Stimulated activated CD8-positive, alpha-beta memory T cell treated with anti-CD3 and anti-CD28 coated beads, Interleukin-15, amount 100 ng/mL, for 4 hours (primary cell): ENCODE data around the gene STARD8.
"Not testable (repeated sequence)": the region's sequence is repeated elsewhere in the genome, so short reads cannot be mapped to it uniquely, and the experiment has no call there.

ENCODE experiments used
- DNase-seq, 2 donors: peaks; one replicate each; pipeline ENCODE4 v3.0.0-alpha.2; 2020; ENCODE audit warnings: low read depth in 2 of 2

STARD8 gene

DNA sequence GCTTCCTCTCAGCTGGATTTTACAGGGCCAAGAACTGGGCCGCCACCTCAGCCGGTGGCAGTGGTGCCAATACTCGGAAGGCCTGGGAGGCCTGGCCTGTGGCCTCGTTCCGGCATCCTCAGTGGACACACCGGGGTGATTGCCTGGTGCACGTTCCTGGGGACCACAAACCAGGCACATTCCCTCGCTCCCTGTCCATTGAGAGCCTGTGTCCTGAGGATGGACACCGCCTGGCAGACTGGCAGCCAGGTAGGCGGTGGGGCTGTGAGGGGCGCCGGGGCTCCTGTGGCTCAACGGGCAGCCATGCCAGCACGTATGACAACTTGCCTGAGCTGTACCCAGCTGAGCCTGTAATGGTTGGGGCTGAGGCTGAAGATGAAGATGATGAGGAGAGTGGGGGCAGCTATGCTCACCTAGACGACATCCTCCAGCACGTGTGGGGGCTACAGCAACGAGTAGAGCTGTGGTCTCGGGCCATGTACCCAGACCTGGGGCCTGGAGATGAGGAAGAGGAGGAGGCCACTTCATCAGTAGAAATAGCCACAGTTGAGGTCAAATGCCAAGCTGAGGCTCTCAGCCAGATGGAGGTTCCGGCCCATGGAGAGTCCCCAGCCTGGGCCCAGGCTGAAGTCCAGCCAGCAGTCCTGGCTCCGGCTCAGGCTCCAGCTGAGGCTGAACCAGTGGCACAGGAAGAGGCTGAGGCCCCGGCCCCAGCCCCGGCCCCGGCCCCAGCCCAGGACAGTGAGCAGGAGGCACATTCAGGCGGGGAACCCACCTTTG is 70.4 kb downstream of the STARD8 start:
- DNase-seq: no peak

DNA sequence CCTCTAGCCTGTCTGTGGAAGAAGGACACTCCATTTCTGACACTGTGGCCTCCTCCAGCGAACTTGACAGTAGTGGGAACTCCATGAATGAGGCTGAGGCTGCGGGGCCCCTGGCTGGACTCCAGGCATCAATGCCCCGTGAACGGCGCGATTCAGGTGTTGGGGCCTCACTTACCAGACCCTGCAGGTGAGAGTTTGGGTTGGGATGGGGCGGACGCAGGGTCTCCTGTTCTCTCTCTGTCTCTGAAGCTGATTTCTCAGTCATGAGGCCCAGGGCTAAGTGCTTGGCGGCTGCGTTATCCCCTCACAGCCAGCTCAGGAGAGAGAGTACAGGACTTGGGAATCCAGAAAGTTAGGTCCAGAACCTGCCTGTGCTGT is 71.0 kb downstream of the STARD8 start:
- DNase-seq: no peak

DNA sequence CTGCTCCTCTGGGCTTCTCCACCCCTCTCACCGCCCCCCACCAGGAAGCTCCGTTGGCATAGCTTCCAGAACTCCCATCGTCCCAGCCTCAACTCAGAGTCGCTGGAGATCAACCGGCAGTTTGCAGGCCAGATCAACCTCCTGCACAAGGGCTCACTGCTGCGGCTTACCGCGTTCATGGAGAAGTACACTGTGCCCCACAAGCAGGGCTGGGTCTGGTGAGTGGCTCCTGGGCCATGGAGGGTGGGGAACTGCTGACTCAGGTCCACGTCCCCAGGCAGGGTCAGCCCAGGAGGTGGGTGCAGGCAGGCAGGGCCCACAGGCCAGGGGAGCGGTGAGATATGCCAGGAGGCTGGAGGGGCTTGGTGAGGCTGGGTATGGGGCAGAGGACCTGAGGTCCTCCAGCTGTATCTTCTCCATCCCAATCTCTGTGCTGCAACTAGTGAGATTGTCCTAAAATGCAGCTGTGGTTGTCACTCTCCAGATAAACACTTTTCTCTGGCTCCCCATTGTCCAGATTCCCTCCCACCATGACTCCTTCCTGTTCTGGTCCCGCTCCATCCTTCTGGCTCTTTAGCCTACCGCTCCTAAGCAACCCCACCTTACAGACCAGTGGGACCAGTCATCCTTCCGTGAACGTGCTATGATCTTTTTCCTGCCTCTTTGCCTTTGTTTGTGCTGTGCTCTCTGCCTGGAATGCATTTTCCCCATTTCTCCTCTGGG is 71.9 kb downstream of the STARD8 start:
- DNase-seq: no peak

DNA sequence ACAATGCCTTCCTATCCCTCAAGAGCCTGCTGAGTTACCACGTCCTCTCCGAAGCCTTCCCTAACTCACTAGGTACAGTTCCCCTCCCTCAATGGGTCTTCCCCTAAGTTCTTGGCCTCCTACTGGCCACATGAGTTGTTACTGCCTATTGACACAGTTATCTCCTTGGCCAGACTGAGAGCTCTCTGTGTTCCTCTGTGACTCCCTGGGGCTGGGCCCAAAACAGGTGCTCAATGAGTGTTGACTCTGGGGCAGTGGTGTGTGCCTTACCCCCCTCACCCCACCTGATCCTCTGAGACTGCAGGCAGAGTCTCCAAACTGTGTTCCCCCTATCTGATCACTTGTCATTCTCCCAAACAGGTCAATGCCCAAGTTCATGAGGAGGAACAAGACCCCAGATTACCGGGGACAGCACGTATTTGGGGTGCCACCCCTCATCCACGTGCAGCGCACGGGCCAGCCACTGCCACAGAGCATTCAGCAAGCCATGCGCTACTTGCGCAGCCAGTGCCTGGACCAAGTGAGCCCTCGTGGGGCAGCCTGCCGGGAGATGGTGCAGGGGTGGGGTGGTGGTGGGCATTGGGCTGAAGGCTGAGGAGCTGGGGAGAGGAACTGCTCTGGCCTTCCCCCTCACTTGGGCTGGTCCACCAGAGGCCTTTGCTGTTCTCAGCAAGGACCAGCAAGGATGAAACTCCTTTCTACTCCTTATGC is 72.6 kb downstream of the STARD8 start:
- no peak for DNase-seq

DNA sequence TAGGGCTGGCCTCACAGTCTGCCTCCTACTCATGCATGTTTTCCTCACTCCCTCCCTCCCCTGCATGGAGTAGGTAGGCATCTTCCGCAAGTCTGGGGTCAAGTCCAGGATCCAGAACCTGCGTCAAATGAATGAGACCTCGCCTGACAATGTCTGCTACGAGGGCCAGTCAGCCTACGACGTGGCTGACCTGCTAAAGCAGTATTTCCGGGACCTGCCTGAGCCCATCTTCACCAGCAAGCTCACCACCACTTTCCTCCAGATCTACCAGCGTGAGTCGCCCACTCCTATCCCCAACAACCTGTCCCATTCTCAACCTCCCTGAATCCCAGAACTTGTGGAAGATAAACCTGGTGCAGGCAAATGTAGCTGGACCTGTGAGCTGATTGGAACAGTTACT is 73.4 kb downstream of the STARD8 start:
- no peak for DNase-seq

DNA sequence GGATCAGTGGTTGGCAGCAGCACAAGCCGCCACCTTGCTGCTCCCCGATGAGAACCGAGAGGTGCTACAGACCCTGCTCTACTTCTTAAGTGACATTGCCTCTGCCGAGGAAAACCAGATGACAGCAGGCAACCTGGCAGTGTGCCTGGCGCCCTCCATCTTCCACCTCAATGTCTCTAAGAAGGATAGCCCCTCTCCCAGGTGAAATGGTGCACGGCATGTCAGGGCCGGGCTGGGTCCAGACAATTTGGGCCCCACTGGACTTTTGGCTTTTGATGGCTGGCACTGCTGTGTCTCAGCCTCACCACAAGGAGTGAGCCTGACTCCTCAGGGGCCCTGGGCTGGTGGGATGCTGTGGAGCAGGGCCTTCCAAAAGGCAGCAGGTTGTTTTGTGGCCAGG is 74.1 kb downstream of the STARD8 start:
- no peak for DNase-seq

DNA sequence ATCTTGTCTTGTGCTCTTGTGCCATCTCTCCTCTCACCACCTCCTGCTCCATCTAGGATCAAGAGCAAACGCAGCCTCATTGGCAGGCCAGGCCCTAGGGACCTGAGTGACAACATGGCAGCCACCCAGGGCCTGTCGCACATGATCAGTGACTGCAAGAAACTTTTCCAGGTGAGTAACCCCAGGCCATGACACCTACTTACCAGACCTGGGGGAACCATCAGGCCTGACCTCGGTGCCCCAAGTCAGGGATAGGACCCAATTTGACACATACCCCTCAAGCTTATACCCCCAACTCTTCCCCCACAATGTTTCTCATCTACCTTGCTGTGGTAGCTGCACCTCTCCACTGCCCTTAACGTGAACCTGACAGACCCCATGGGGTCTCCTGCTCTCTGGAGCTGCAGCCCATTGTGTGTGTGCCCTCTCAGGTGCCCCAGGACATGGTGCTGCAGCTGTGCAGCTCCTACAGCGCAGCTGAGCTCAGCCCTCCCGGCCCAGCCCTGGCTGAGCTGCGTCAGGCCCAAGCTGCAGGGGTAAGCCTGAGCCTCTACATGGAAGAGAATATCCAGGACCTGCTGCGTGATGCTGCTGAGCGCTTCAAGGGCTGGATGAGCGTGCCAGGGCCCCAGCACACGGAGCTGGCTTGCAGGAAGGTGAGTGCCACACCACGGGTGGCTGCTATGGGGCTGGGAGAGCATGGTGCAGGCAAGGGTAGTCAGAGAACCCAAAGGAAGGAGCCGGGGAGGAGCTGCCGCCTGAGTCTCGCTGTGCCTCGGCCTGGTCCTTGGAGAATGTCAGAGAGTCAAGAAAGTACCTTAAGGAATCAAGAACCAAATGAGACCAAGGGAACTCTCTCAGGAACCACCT is 74.8 kb downstream of the STARD8 start:
- DNase-seq: no peak

DNA sequence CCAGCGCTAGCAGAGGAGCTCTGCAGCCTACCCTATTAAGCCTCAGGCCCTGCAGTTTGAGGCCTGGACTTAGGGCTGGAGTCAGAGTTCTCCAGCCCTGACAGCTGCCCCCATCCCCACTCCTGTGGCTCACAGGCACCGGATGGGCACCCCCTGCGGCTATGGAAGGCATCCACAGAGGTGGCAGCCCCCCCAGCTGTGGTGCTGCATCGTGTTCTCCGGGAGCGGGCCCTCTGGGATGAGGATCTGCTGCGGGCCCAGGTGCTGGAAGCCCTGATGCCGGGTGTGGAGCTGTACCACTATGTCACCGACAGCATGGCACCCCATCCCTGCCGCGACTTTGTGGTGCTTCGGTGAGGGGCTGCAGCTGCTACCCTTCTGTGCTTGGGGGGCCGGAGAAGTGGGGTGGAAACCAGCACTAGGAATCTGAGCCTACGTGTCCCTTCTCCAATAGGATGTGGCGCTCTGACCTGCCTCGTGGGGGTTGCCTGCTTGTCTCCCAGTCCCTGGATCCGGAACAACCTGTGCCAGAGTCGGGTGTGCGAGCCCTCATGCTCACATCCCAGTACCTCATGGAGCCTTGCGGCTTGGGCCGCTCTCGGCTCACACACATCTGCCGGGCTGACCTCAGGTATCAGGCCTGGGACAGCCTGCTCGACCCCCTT is 76.2 kb downstream of the STARD8 start:
- DNase-seq: no peak

DNA sequence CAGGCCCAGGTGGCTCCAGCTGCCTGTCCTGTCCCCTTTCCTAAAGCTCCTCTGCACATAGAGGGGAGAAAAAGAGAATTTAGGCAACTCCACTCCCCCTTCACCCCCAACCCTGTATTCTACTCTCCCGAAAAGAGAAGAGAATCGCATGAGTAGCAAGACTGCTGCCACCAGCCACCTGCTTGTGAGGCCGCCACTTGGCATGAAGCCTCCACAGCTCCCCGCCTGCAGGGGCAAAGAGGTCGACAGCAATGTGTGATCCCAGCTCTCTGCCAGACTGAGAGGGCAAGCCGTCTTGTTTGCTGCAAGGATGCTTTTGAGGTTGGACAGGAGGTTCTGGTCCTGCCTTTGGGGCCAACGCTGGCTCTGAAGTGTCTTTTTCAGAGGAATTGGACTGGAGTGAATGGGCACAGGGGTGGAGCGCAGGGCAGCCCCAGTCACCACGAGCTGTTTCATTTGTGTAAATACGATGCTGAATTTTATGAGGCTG is 77.1 kb downstream of the STARD8 start:
- DNase-seq: no peak

DNA sequence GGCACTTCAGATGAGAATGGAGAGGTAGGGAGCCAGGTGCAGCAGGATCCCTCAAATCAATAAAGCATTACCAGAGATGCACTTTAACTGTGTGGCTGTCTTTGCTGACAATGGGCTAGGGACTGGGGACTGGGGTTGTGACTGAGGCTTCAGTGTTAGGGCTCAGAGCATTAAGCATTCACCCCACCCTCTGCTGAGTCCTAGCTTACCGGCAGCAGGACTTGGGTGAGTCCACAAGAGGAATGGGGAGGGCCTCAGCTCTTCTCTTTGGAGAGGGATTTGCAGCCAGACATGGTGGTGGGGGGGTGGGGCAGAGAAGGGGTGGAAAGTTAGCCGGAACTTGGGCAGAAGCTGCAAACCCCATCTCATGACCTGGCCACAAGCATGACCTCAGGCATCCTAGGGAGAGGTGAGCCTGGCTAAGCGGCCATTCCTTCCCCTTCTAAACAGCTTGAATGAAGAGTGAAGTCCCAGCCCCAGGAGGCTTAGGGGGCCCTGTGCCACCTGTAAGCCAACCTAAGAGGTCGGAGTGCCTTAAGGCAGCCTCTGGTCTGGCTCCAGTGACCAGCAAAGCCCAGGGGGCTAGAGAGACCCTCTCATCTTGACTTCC is 78.4 kb downstream of the STARD8 start:
- DNase-seq: no peak

DNA sequence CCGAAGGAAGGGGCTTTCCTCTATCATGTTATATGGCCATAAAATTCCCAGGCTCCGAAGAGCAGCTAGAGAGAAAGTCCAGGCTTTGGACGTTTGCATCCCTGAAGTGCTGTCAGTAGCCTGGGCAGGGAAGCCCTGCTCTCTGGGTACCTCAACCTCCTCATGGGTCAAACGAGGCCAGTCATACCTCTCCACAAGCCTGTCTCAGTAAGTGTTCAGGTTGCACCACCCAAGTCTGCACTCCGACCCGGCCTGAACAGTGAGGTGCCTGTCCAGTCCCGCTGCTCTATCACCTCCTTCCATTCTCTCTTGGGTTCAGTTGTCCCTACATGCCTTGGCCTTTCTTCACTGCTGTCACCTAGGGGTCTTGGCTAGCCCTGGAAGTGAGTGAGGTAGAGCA is 78.9 kb downstream of the STARD8 start:
- DNase-seq: no peak

DNA sequence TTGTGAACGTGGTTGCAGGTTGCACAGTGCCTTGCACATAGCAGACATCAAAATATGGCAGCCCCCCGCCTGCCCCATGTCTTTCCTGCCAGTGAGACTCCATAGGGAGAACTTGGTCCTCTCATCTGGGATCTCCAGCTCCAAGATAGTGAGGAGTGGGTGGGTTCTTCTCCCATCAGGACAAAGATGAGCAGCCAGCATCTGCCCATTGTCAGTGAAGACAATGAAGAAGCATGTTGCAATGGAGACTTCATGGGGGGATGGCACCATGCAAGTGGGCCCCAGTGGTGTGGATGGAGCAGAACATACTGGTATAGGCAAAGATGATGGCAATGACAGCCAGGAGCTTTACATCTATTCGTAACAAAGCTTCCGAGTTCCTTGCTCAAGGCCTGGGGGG is 80.2 kb downstream of the STARD8 start:
- no peak for DNase-seq

DNA sequence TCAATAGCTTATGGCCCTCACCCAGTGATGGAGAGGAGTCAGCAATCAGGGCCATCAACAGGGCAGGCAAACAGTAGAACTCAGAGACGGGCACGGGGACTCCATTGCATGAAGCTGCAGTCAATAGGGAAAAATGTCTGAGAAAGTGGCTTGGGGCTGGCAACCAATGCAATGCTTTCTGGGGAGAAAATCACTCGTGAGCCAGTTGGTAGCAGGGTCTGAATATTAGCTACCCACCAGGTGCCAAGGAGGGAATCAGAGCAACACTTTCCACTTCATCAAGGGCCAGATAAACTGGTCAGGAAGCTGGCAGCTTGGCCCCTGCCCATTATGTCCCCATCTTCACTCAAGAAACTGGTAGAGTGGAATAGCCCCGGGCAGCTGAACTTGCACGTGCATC is 80.7 kb downstream of the STARD8 start:
- no peak for DNase-seq

DNA sequence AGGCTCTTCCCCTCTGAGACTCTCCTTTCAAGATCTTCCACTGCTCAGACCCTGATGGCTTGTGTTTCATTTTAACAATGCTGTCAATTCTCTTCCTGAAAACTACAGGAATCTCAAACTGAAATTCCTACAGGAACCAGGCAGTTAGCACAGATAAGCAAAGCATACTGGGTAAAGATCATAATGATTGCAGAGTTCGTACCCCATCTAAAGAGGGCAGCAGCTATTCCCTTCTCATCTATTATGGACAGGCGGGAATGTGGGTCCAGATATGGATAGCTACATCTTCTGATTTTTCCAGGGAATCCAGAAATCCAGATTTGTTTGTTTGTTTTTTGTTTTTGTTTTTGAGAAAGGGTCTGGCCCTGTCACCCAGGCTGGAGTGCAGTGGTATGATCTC is 83.8 kb downstream of the STARD8 start:
- no peak for DNase-seq

DNA sequence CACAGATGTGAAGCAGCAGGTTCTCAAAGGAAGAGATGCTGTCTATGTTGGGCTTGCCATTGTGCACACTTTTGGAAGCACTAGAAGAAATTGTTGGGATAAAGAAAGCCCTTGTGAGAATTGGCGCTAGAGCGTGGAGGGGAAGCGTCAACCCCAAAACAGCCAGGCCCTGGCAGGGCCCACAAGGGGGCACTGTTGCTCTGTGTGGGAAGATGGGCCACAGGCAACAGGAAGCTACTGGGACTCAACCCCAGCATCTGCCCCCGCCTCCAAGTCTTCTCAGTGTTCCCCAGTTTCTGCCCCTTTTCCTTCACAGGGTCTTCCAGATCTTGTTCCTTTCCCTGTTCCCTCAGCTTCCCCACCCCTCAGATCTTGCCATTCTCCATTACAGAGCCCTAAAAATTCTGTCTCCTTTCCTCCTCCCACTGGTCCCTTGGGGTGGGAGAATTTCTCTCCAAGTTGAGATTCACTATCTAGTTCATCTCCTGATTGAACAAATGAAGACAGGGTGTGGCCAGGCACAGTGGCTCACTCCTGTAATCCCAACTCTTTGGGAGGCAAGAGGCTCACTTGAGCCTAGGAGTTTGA is 85.5 kb downstream of the STARD8 start:
- peak in 1 of 2 donors; percentile 13 for DNase-seq

DNA sequence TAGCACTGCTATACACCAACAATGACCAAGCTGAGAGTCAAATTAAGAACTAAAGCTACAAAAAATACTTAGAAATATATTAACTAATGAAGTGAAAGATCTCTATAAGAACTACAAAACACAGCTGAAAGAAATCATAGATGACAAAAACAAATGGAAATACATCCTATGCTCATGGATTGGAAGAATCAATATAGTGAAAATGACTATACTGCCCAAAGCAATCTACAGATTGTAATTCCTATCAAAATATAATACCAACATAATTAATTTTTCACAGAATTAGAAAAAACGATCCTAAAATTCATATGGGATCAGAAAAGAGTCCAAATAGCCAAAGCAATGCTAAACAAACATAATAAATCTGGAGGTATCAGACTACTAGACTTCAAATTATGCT is 87.8 kb downstream of the STARD8 start:
- DNase-seq: no peak

DNA sequence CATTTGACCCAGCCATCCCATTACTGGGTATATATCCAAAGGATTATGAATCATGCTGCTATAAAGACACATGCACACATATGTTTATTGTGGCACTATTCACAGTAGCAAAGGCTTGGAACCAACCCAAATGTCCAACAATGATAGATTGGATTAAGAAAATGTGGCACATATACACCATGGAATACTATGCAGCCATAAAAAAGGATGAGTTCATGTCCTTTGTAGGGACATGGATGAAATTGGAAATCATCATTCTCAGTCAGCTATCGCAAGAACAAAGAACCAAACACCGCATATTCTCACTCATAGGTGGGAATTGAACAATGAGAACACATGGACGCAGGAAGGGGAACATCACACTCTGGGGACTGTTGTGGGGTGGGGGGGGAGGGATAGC is 94.4 kb downstream of the STARD8 start:
- not testable (repeated sequence) for DNase-seq

DNA sequence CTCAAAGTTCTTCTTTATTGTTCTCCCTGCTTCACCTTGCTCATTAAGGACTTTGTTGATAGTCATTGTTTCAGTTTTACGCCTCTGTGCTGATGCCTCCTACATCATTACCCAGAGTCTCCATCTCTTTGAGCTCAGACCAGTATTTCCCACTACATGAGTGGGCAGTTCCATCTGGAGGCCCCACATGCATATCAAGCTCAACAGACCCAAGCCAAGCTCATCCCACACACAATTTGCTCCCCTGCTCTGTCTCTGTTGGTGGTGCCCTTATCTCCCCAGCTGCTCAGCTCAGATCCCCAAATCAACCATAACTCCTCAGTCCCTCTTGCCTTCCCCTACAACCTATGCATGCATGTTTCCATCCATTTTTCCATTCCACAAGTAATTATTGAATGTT is 96.3 kb downstream of the STARD8 start:
- no peak for DNase-seq

DNA sequence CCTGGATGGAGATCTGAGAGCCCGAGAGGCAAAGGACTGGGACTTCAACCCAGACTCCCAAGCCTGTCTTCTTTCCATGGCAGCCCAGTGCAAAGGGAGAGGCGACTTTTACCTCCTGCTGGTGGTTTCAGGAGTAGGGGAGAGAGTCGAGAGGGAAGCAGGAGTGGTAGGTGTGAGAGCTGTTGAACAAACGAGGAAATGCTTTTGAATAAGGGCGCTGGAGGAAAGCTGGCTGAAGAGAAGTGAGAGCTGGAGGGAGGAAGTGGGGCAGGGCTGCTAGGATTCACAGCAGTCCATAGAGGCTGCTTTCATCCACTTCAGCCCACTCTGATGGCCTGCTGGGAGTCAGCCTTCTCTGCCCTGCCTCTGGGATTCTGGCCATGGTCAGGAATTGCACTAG is 99.5 kb downstream of the STARD8 start:
- no peak for DNase-seq

DNA sequence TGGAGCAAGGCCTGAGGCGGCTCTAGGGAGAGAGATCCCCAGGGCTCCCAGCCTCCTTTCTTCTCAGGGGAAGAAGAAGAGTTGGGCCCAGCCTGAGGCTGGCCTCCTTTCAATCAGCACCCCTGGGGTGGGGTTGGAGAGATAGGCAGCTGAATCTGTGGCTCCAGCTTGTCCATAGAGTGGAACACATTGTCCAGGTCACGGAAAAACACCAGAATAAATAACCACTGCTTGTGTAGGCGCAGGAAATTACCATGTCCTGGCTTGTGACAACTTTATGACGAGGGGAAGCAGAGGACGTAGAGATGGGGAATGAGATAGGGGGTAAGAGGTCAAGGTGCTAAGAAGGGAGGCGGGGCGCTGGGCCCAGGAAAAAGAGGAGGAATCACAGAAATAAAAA is 100.6 kb downstream of the STARD8 start:
- DNase-seq: no peak
